NOMO-1 treated with DMSO at 0.1 percent for 48 hours (cell line): ENCODE measurements around the gene SENP5.

Source experiments
- DNase-seq: peaks from one replicate; lab custom pipeline; 2025; ENCODE audit not compliant: unreplicated experiment; lab: John Stamatoyannopoulos, UW

SENP5 gene

GRCh38 chr3:196886144-196886543, 18.4 kb downstream of the SENP5 start:
- DNase-seq = no peak

- no peak for DNase-seq
Observed at GRCh38 chr3:196889844-196890708, 22.4 kb downstream of the SENP5 start.

- DNase-seq = no peak
Observed at GRCh38 chr3:196894557-196895295, 27.0 kb downstream of the SENP5 start.

GRCh38 chr3:196896229-196896628, 28.5 kb downstream of the SENP5 start:
- no peak for DNase-seq

GRCh38 chr3:196901768-196902167, 34.0 kb downstream of the SENP5 start:
- DNase-seq = no peak

GRCh38 chr3:196902296-196902695, 34.6 kb downstream of the SENP5 start:
- DNase-seq = no peak

GRCh38 chr3:196903740-196904139, 36.0 kb downstream of the SENP5 start:
- DNase-seq = no peak

- DNase-seq = no peak
Observed at GRCh38 chr3:196914866-196915265, 47.1 kb downstream of the SENP5 start.

GRCh38 chr3:196915375-196915774, 47.7 kb downstream of the SENP5 start:
- DNase-seq = no peak

GRCh38 chr3:196916221-196916620, 48.5 kb downstream of the SENP5 start:
- no peak for DNase-seq

GRCh38 chr3:196916995-196917394, 49.3 kb downstream of the SENP5 start:
- no peak for DNase-seq

- no peak for DNase-seq
Observed at GRCh38 chr3:196918968-196919367, 51.2 kb downstream of the SENP5 start.

GRCh38 chr3:196920733-196921132, 53.0 kb downstream of the SENP5 start:
- peak; percentile 88 for DNase-seq

- DNase-seq = no peak
Observed at GRCh38 chr3:196927571-196928453, 60.1 kb downstream of the SENP5 start.

GRCh38 chr3:196931157-196931556, 63.4 kb downstream of the SENP5 start:
- DNase-seq = no peak

GRCh38 chr3:196931828-196932587, 64.3 kb downstream of the SENP5 start:
- no peak for DNase-seq

GRCh38 chr3:196932600-196932999, 64.9 kb downstream of the SENP5 start:
- peak; percentile 50 for DNase-seq

GRCh38 chr3:196936288-196936687, 68.6 kb downstream of the SENP5 start:
- no peak for DNase-seq

GRCh38 chr3:196938124-196938523, 70.4 kb downstream of the SENP5 start:
- no peak for DNase-seq

GRCh38 chr3:196938576-196938975, 70.9 kb downstream of the SENP5 start:
- DNase-seq = no peak
